ENCODE data around the gene PCOLCE2.

The PCOLCE2 gene

GRCh38 chr3:142808103-142808917, 80.6 kb downstream of the PCOLCE2 start:
- no peak for DNase-seq

GRCh38 chr3:142802891-142803290, 86.0 kb downstream of the PCOLCE2 start:
- no peak for DNase-seq

- no peak for DNase-seq
Measured at GRCh38 chr3:142801746-142802145, 87.1 kb downstream of the PCOLCE2 start.

- no peak for DNase-seq
Measured at GRCh38 chr3:142796823-142797222, 92.1 kb downstream of the PCOLCE2 start.

- DNase-seq, result no peak
Measured at GRCh38 chr3:142795332-142795731, 93.6 kb downstream of the PCOLCE2 start.

GRCh38 chr3:142794508-142794907, 94.4 kb downstream of the PCOLCE2 start:
- DNase-seq, result no peak

- DNase-seq, result no peak
Measured at GRCh38 chr3:142787719-142788118, 101.2 kb downstream of the PCOLCE2 start.

GRCh38 chr3:142785996-142786395, 102.9 kb downstream of the PCOLCE2 start:
- no peak for DNase-seq

GRCh38 chr3:142784228-142784627, 104.7 kb downstream of the PCOLCE2 start:
- no peak for DNase-seq

GRCh38 chr3:142782616-142783015, 106.3 kb downstream of the PCOLCE2 start:
- DNase-seq, result no peak

- no peak for DNase-seq
Measured at GRCh38 chr3:142779591-142779990, 109.3 kb downstream of the PCOLCE2 start.

GRCh38 chr3:142778541-142778940, 110.3 kb downstream of the PCOLCE2 start:
- no peak for DNase-seq

- no peak for DNase-seq
Measured at GRCh38 chr3:142777927-142778326, 111.0 kb downstream of the PCOLCE2 start.

GRCh38 chr3:142768338-142768737, 120.5 kb downstream of the PCOLCE2 start:
- no peak for DNase-seq

Data from stimulated activated CD4-positive, alpha-beta T cell treated with anti-CD3 and anti-CD28 coated beads, Interleukin-2, amount 100 ng/mL, for 24 hours (primary cell).